ENCODE data around the gene ZNF532. TPM values are rescaled to one million over a fixed set of nuclear protein-coding genes. Genes with fewer than 3 reads are reported as not detected.

ZNF532 gene
- total and polyA plus RNA-seq, 2 experiments from 2014 or later, result 28.2 to 108 TPM

DNA sequence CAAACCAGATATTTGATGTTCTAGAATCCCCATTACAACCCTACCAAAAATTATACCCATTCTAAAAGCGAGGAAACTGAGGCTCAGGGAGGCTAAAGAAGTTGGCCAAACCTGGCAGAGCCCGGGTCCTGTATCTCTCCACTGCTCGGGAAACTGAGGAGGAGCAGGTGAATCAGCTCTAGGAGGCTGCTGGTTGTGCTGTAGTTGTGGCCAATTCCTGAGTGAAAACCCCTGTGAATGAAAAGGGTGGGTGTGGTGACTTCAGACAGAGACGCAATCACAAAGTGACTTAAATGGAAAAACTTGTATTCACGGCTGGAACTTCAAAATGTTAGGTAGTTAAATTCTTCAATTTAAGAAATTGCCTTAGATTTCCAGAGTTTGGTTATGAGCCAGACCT, 169.3 kb downstream of the ZNF532 start:
- DNase-seq (ENCODE audit: low read depth in 1 of 2, low spot score in 1 of 2), result no peak
- Histone ChIP-seq H3K4me3 (no peak overlapping the region), H3K27ac (no peak overlapping the region), H3K4me1 (ENCODE audit: low read depth) (no peaks in the 10 kb centered on the region), H3K36me3 (no peaks in the 10 kb centered on the region), H3K9me3 (ENCODE audit: low read depth) (no peaks in the 10 kb centered on the region), H3K27me3 (no peaks in the 10 kb centered on the region)
- TF ChIP-seq, protein P1, sequence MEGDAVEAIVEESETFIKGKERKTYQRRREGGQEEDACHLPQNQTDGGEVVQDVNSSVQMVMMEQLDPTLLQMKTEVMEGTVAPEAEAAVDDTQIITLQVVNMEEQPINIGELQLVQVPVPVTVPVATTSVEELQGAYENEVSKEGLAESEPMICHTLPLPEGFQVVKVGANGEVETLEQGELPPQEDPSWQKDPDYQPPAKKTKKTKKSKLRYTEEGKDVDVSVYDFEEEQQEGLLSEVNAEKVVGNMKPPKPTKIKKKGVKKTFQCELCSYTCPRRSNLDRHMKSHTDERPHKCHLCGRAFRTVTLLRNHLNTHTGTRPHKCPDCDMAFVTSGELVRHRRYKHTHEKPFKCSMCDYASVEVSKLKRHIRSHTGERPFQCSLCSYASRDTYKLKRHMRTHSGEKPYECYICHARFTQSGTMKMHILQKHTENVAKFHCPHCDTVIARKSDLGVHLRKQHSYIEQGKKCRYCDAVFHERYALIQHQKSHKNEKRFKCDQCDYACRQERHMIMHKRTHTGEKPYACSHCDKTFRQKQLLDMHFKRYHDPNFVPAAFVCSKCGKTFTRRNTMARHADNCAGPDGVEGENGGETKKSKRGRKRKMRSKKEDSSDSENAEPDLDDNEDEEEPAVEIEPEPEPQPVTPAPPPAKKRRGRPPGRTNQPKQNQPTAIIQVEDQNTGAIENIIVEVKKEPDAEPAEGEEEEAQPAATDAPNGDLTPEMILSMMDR (IDR thresholded peaks at IDR 0.05; ENCODE audit: low read depth, low read length), result no peak

DNA sequence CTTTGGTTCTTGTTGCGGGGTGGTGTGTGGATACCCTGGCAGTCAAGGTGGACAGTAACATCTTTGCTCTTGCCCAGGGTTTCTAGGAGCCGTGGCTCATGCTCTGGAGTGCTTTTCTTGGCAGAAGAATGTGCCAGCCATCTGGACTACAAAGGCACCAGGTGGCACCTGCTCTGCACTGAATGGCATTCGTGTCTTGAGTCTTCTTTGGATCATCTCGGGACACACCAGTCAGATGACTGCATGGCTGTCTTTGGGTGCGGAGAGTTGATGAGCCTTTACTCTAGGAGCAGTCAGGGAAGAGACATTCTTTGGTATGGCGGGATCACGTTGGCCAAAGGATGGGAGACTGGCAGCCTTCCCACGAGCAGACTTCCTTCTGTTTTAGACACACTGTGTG, 170.9 kb downstream of the ZNF532 start:
- no peaks in the 10 kb centered on the region for H3K9me3 ChIP-seq (ENCODE audit: low read depth)
- H3K4me1 ChIP-seq (ENCODE audit: low read depth), result no peaks in the 10 kb centered on the region
- no peak for DNase-seq (ENCODE audit: low read depth in 1 of 2, low spot score in 1 of 2)
- no peaks in the 10 kb centered on the region for H3K27me3 ChIP-seq
- H3K27ac ChIP-seq, result no peak overlapping the region
- TF ChIP-seq, protein P1 (IDR thresholded peaks at IDR 0.05; ENCODE audit: low read depth, low read length), result no peak
- H3K4me3 ChIP-seq, result no peak overlapping the region
- H3K36me3 ChIP-seq, result no peaks in the 10 kb centered on the region

Other genes starting within 250 kb of the ZNF532 start
- 225 and 367 TPM in 2 replicates for gene ALPK2, start 235.8 kb upstream of the ZNF532 start, total RNA-seq
- gene ALPK2, start 235.8 kb upstream of the ZNF532 start, polyA plus RNA-seq, result 110 and 152 TPM in 2 replicates
- 38.9 and 51.8 TPM in 2 replicates for gene MALT1, start 193.4 kb upstream of the ZNF532 start, total RNA-seq
- gene MALT1, start 193.4 kb upstream of the ZNF532 start, polyA plus RNA-seq, result 33.6 and 36.6 TPM in 2 replicates

Data from cardiac muscle cell (in vitro differentiated cells and primary cell).